Gastrocnemius medialis (tissue), 4 donors: ENCODE measurements around the gene RASA3.

Source experiments
- POLR2A ChIP-seq, 2 donors: fragments of 450-650 bp; IDR thresholded peaks; one replicate each; pipeline ENCODE4 v1.6.1; 2017; ENCODE audit warnings: antibody characterized with exemption in 2 of 2, mild to moderate bottlenecking in 2 of 2, moderate library complexity in 2 of 2
- TF ChIP-seq, protein P1 (sequence below), 5 experiments: fragments of 450-650 bp in 3 of 5; fragments of 200-600 bp in 2 of 5; sonication (generic) in 2 of 5; IDR thresholded peaks in 4 of 5; conservative IDR thresholded peaks in 1 of 5; 1 replicate in 4 of 5; 2 replicates in 1 of 5; pipeline ENCODE4 v1.5.1; 2016 to 2019; ENCODE audit warnings: antibody characterized with exemption in 5 of 5, mild to moderate bottlenecking in 3 of 5, moderate library complexity in 3 of 5

DNA sequence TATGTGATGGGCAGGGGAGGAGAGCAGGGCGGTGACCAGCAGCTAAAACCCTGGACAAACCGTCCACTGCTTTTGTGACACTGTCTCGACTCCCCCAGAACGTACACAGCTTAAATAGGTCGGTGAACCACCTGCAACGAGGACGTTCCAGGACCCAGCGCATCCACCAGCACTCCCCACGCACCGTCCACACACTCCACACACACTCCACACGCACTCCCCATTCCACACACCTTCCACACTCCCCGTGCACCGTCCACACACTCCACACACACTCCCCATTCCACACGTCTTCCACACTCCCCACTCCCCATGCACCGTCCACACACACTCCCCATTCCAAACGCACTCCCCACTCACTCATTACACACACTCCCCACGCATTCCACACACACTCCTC, 120.3 kb downstream of the RASA3 start:
- TF ChIP-seq, protein P1, sequence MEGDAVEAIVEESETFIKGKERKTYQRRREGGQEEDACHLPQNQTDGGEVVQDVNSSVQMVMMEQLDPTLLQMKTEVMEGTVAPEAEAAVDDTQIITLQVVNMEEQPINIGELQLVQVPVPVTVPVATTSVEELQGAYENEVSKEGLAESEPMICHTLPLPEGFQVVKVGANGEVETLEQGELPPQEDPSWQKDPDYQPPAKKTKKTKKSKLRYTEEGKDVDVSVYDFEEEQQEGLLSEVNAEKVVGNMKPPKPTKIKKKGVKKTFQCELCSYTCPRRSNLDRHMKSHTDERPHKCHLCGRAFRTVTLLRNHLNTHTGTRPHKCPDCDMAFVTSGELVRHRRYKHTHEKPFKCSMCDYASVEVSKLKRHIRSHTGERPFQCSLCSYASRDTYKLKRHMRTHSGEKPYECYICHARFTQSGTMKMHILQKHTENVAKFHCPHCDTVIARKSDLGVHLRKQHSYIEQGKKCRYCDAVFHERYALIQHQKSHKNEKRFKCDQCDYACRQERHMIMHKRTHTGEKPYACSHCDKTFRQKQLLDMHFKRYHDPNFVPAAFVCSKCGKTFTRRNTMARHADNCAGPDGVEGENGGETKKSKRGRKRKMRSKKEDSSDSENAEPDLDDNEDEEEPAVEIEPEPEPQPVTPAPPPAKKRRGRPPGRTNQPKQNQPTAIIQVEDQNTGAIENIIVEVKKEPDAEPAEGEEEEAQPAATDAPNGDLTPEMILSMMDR (IDR thresholded peaks at IDR 0.05 in 4 of 5, conservative IDR thresholded peaks at IDR 0.05 in 1 of 5), result no peak
- no peak for TF ChIP-seq POLR2A (IDR thresholded peaks at IDR 0.05)
